ENCODE results near the gene LPAR1. TPM values are rescaled to one million over a fixed set of nuclear protein-coding genes. Genes with fewer than 3 reads are reported as not detected.

The LPAR1 gene
- total and polyA plus RNA-seq, 12 donors, result 9.6 to 65.2 (median 22.4) TPM

DNA sequence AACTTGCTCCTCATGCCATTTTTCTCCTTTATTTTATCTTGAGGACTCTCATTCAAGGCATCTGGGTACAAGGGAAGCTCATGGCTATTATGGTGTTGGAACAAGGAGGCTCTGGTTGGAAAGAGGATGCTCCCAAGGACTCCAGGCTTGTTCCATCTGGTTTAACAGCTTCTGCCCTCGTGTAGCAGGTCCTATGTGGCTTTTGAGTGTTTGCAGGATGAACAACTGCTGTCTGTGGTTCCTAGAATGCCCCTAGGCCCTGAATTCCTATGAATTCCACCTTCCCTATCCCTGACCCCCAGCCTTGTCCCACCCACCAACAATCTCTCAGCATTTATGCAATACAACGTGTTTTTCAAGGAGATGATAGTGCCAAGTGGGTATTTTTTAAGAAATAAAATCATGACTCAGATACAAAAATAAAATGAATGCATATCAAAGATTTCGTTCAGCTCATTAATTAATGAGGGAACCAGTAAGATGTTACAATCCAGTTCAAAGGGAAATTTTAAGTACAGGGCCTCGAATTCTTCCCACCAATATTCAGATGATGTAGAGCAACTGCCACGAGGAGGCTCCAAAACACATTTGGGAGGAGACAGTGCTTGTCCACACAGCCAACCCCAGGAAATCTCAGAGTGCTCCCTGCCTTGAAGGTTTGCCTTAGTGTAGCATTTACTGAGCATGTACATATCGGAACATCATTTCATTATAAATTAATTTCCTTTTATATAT is 187.7 kb downstream of the LPAR1 start:
- no peaks in the 10 kb centered on the region for H3K27me3 ChIP-seq
- no peak for DNase-seq
- no peaks in the 10 kb centered on the region for H3K9me3 ChIP-seq (replicated peaks in 1 of 3)
- H3K4me3 ChIP-seq, result no peak overlapping the region
- H3K27ac ChIP-seq, result no peak overlapping the region
- no peak for TF ChIP-seq POLR2A (IDR thresholded peaks at IDR 0.05)
- TF ChIP-seq, protein P1, sequence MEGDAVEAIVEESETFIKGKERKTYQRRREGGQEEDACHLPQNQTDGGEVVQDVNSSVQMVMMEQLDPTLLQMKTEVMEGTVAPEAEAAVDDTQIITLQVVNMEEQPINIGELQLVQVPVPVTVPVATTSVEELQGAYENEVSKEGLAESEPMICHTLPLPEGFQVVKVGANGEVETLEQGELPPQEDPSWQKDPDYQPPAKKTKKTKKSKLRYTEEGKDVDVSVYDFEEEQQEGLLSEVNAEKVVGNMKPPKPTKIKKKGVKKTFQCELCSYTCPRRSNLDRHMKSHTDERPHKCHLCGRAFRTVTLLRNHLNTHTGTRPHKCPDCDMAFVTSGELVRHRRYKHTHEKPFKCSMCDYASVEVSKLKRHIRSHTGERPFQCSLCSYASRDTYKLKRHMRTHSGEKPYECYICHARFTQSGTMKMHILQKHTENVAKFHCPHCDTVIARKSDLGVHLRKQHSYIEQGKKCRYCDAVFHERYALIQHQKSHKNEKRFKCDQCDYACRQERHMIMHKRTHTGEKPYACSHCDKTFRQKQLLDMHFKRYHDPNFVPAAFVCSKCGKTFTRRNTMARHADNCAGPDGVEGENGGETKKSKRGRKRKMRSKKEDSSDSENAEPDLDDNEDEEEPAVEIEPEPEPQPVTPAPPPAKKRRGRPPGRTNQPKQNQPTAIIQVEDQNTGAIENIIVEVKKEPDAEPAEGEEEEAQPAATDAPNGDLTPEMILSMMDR (IDR thresholded peaks at IDR 0.05), result no peak
- no peaks in the 10 kb centered on the region for H3K36me3 ChIP-seq (replicated peaks in 1 of 2)
- intact Hi-C loops (cut with DNase I), result no loop called here
- 62 to 67% (median 66%) methylated on average over 6 of the region's 6 CpGs for WGBS, 4 donors
- no peaks in the 10 kb centered on the region for H3K4me1 ChIP-seq (replicated peaks in 1 of 2)

- Histone ChIP-seq H3K9me3 (replicated peaks in 1 of 3) (no peaks in the 10 kb centered on the region), H3K4me3 (no peak overlapping the region), H3K4me1 (replicated peaks in 1 of 2) (no peaks in the 10 kb centered on the region), H3K27ac (no peak overlapping the region), H3K27me3 (no peaks in the 10 kb centered on the region), H3K36me3 (replicated peaks in 1 of 2) (no peaks in the 10 kb centered on the region)
- intact Hi-C loops (cut with DNase I), result no loop called here
- 10 to 24% (median 19%) methylated on average over 3 of the region's 3 CpGs for WGBS, 4 donors
- no peak for TF ChIP-seq POLR2A (IDR thresholded peaks at IDR 0.05)
- TF ChIP-seq, protein P1 (IDR thresholded peaks at IDR 0.05), result no peak
- DNase-seq, result no peak
Measured at GRCh38 chr9:110847671-110848070, 190.6 kb downstream of the LPAR1 start.

DNA sequence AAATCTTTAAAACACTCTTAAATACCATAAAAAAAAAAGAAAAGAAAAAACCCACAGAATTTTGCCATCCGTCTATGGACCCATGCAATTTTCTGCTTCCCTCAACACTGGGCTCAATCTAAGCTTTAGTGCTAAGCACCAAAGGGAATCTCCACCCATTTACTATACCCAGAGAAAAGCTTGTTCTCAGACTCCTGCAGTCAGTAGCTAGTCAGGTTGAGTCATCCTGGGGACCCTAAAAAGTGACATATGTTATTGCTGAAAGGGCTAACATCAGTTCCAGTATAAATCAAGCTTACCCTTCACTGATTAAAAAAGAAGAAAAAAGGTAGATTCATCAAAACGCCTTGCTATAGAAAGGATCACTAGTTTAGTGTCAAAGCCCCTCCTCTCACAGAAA is 192.1 kb downstream of the LPAR1 start:
- no peak overlapping the region for H3K4me3 ChIP-seq
- WGBS, 4 donors, result 65 to 74% (median 72%) methylated on average over 2 of the region's 2 CpGs

GRCh38 chr9:110844121-110844520 is 194.1 kb downstream of the LPAR1 start:
- WGBS, 4 donors, result 76 to 88% (median 84%) methylated on average over 1 of the region's 1 CpG
- no peaks in the 10 kb centered on the region for H3K4me1 ChIP-seq (replicated peaks in 1 of 2)
- intact Hi-C loops (cut with DNase I), result no loop called here
- no peaks in the 10 kb centered on the region for H3K27me3 ChIP-seq
- DNase-seq, result no peak
- no peaks in the 10 kb centered on the region for H3K36me3 ChIP-seq (replicated peaks in 1 of 2)
- no peak overlapping the region for H3K27ac ChIP-seq
- no peak for TF ChIP-seq POLR2A (IDR thresholded peaks at IDR 0.05)
- TF ChIP-seq, protein P1 (IDR thresholded peaks at IDR 0.05), result no peak
- no peaks in the 10 kb centered on the region for H3K9me3 ChIP-seq (replicated peaks in 1 of 3)
- H3K4me3 ChIP-seq, result no peak overlapping the region

More for the DNA sequence above, 192.1 kb downstream of the LPAR1 start:
- H3K9me3 ChIP-seq (replicated peaks in 1 of 3), result no peaks in the 10 kb centered on the region
- no peak for TF ChIP-seq POLR2A (IDR thresholded peaks at IDR 0.05)
- TF ChIP-seq, protein P1 (IDR thresholded peaks at IDR 0.05), result no peak
- no peak for DNase-seq
- no peaks in the 10 kb centered on the region for H3K36me3 ChIP-seq (replicated peaks in 1 of 2)
- H3K27me3 ChIP-seq, result no peaks in the 10 kb centered on the region
- H3K27ac ChIP-seq, result no peak overlapping the region
- intact Hi-C loops (cut with DNase I), result no loop called here
- no peaks in the 10 kb centered on the region for H3K4me1 ChIP-seq (replicated peaks in 1 of 2)

All from adrenal gland (tissue), 12 donors.